AG09319 (cell line): ENCODE measurements around the gene IGFL1.

Experiments used
- DNase-seq: peaks from one replicate; pipeline ENCODE4 v3.0.0-alpha.2; 2010; ENCODE audit warnings: low read depth; ENCODE audit errors: extremely low read depth
- CTCF ChIP-seq: IDR thresholded peaks from 2 replicates; pipeline ENCODE4 v1.5.1; 2011; ENCODE audit warnings: low read depth, mild to moderate bottlenecking, inconsistent platforms, low read length, moderate library complexity

IGFL1 gene

GRCh38 chr19:46196410-46197124, 33.0 kb upstream of the IGFL1 start:
- DNase-seq: no peak
- TF ChIP-seq CTCF: no peak

GRCh38 chr19:46197314-46198070, 32.0 kb upstream of the IGFL1 start:
- no peak for DNase-seq

GRCh38 chr19:46198756-46199155, 30.8 kb upstream of the IGFL1 start:
- no peak for TF ChIP-seq CTCF
- no peak for DNase-seq

More at GRCh38 chr19:46197314-46198070, 32.0 kb upstream of the IGFL1 start:
- TF ChIP-seq CTCF: no peak

- no peak for DNase-seq
- no peak for TF ChIP-seq CTCF
These were observed 27.9 kb upstream of the IGFL1 start for GRCh38 chr19:46201454-46202310.

- TF ChIP-seq CTCF: no peak
- DNase-seq: no peak
These were observed 27.1 kb upstream of the IGFL1 start for GRCh38 chr19:46202426-46202825.

GRCh38 chr19:46202872-46203860, 26.4 kb upstream of the IGFL1 start:
- DNase-seq: no peak
- no peak for TF ChIP-seq CTCF
